Tibial nerve (tissue), 4 donors: ENCODE results near the gene TRIM34.
"Not testable (repeated sequence)": the region's sequence is repeated elsewhere in the genome, so short reads cannot be mapped to it uniquely, and the experiment has no call there.

Experiments used
- EP300 ChIP-seq, 2 donors: sonication (generic); formaldehyde crosslinking; IDR thresholded peaks; one replicate each; pipeline ENCODE4 v1.6.1; 2017; ENCODE audit warnings: antibody characterized with exemption in 2 of 2, mild to moderate bottlenecking in 1 of 2
- POLR2A ChIP-seq, 2 donors: fragments of 450-650 bp; IDR thresholded peaks; one replicate each; pipeline ENCODE4 v1.6.1; 2017; ENCODE audit warnings: antibody characterized with exemption in 2 of 2, mild to moderate bottlenecking in 2 of 2, moderate library complexity in 2 of 2
- TF ChIP-seq, protein P1 (sequence below), 5 experiments: fragments of 200-600 bp in 3 of 5; fragments of 450-650 bp in 2 of 5; sonication (generic) in 3 of 5; IDR thresholded peaks; one replicate each; pipeline ENCODE4 v1.5.1; 2016 to 2019; ENCODE audit warnings: antibody characterized with exemption in 5 of 5, mild to moderate bottlenecking in 3 of 5, moderate library complexity in 2 of 5

- not testable (repeated sequence) for TF ChIP-seq POLR2A, EP300 (IDR thresholded peaks at IDR 0.05)
- TF ChIP-seq, protein P1, sequence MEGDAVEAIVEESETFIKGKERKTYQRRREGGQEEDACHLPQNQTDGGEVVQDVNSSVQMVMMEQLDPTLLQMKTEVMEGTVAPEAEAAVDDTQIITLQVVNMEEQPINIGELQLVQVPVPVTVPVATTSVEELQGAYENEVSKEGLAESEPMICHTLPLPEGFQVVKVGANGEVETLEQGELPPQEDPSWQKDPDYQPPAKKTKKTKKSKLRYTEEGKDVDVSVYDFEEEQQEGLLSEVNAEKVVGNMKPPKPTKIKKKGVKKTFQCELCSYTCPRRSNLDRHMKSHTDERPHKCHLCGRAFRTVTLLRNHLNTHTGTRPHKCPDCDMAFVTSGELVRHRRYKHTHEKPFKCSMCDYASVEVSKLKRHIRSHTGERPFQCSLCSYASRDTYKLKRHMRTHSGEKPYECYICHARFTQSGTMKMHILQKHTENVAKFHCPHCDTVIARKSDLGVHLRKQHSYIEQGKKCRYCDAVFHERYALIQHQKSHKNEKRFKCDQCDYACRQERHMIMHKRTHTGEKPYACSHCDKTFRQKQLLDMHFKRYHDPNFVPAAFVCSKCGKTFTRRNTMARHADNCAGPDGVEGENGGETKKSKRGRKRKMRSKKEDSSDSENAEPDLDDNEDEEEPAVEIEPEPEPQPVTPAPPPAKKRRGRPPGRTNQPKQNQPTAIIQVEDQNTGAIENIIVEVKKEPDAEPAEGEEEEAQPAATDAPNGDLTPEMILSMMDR (IDR thresholded peaks at IDR 0.05): not testable (repeated sequence)
These were observed 22.0 kb upstream of the TRIM34 start for GRCh38 chr11:5602791-5603190.
